ENCODE results near the gene CPEB1. TPM values are rescaled to one million over a fixed set of nuclear protein-coding genes. Genes with fewer than 3 reads are reported as not detected.

CPEB1 gene
- polyA plus RNA-seq: 1 to 10 TPM in 1 of 4 donors, under 1 TPM in 2, not detected in 1; 0.27 to 2.8 (median 0.50) TPM
- long read RNA-seq, donor 1: 0 reads
- long read RNA-seq, donor 2: 0 reads
- long read RNA-seq, donor 3, partial matches to known transcripts: 0 of 1 reads
- long read RNA-seq, donor 3, other reads (novel, unspliced or antisense): 0 of 1 reads
- long read RNA-seq, donor 4: 0 reads
- long read RNA-seq, donor 5: 0 reads
- long read RNA-seq, donor 6: 0 reads
- long read RNA-seq, donor 7: 0 reads
- long read RNA-seq, donor 8: 0 reads
- long read RNA-seq, donor 9: 0 reads
- long read RNA-seq, donor 10: 0 reads

GRCh38 chr15:82647045-82647834, at the start of gene CPEB1:
CPEB1 (minus strand) TSS chr15:82647363; CDS start chr15:82628459, 18,904 bp downstream.
- FAIRE-seq (no peak), DNase-seq (peak in 1 of 2 donors; percentile 38)
- Histone ChIP-seq H3K9me3 (ENCODE audit: control insufficient read depth in 2 of 2, insufficient read depth in 1 of 2, low read depth in 1 of 2, low read length in 1 of 2) (peaks cover 0 to 5% of the 10 kb centered on the region in 2 donors), H3K27me3 (ENCODE audit: control insufficient read depth in 3 of 3, insufficient read depth in 3 of 3, low read length in 3 of 3) (peaks cover 14 to 58% (median 21%) of the 10 kb centered on the region in 3 donors), H3K27ac (ENCODE audit: low read depth in 1 of 3, low read length in 2 of 3) (no peak within 1 kb of the TSS), H3K36me3 (ENCODE audit: control insufficient read depth in 3 of 3, insufficient read depth in 2 of 3, low read depth in 1 of 3, low read length in 3 of 3) (no peaks in the 10 kb centered on the region), H3K4me1 (ENCODE audit: control insufficient read depth in 3 of 3, insufficient read depth in 2 of 3, low read depth in 1 of 3, low read length in 2 of 3) (peaks cover 0 to 8% (median 0%) of the 10 kb centered on the region in 3 donors), H3K4me3 (ENCODE audit: low read depth in 1 of 3, low read length in 3 of 3) (peak within 1 kb of the TSS in 2 of 3 donors; percentile 34 to 58)
- 10 to 19% (median 19%) methylated on average over 75 to 96 of the region's 96 CpGs for WGBS, 3 donors

GRCh38 chr15:82692171-82692570, 45.0 kb upstream of the CPEB1 start:
- FAIRE-seq (no peak), DNase-seq (no peak)
- Histone ChIP-seq H3K9me3 (ENCODE audit: control insufficient read depth in 2 of 2, insufficient read depth in 1 of 2, low read depth in 1 of 2, low read length in 1 of 2) (peaks cover 0 to 2% of the 10 kb centered on the region in 2 donors), H3K4me1 (ENCODE audit: control insufficient read depth in 3 of 3, insufficient read depth in 2 of 3, low read depth in 1 of 3, low read length in 2 of 3) (no peaks in the 10 kb centered on the region), H3K36me3 (ENCODE audit: control insufficient read depth in 3 of 3, insufficient read depth in 2 of 3, low read depth in 1 of 3, low read length in 3 of 3) (no peaks in the 10 kb centered on the region), H3K4me3 (ENCODE audit: low read depth in 1 of 3, low read length in 3 of 3) (no peak overlapping the region), H3K27ac (ENCODE audit: low read depth in 1 of 3, low read length in 2 of 3) (no peak overlapping the region), H3K27me3 (ENCODE audit: control insufficient read depth in 3 of 3, insufficient read depth in 3 of 3, low read length in 3 of 3) (peaks cover 0 to 2% (median 0%) of the 10 kb centered on the region in 3 donors)
- 89 to 95% (median 93%) methylated on average over 23 of the region's 23 CpGs for WGBS, 3 donors

- H3K27me3 ChIP-seq (ENCODE audit: control insufficient read depth in 3 of 3, insufficient read depth in 3 of 3, low read length in 3 of 3): peaks cover 0 to 2% (median 0%) of the 10 kb centered on the region in 3 donors
- no peak overlapping the region for H3K27ac ChIP-seq (ENCODE audit: low read depth in 1 of 3, low read length in 2 of 3)
- 93 to 97% (median 94%) methylated on average over 8 of the region's 8 CpGs for WGBS, 3 donors
- FAIRE-seq: no peak
- H3K4me3 ChIP-seq (ENCODE audit: low read depth in 1 of 3, low read length in 3 of 3): no peak overlapping the region
- peaks cover 0 to 2% of the 10 kb centered on the region in 2 donors for H3K9me3 ChIP-seq (ENCODE audit: control insufficient read depth in 2 of 2, insufficient read depth in 1 of 2, low read depth in 1 of 2, low read length in 1 of 2)
- DNase-seq: no peak
- no peaks in the 10 kb centered on the region for H3K4me1 ChIP-seq (ENCODE audit: control insufficient read depth in 3 of 3, insufficient read depth in 2 of 3, low read depth in 1 of 3, low read length in 2 of 3)
- no peaks in the 10 kb centered on the region for H3K36me3 ChIP-seq (ENCODE audit: control insufficient read depth in 3 of 3, insufficient read depth in 2 of 3, low read depth in 1 of 3, low read length in 3 of 3)
Measured at GRCh38 chr15:82689147-82689546, 42.0 kb upstream of the CPEB1 start.

- WGBS, 3 donors: 85 to 86% (median 86%) methylated on average over 10 of the region's 10 CpGs
- Histone ChIP-seq H3K27ac (ENCODE audit: low read depth in 1 of 3, low read length in 2 of 3) (no peak overlapping the region), H3K36me3 (ENCODE audit: control insufficient read depth in 3 of 3, insufficient read depth in 2 of 3, low read depth in 1 of 3, low read length in 3 of 3) (no peaks in the 10 kb centered on the region), H3K9me3 (ENCODE audit: control insufficient read depth in 2 of 2, insufficient read depth in 1 of 2, low read depth in 1 of 2, low read length in 1 of 2) (peaks cover 0 to 2% of the 10 kb centered on the region in 2 donors), H3K4me1 (ENCODE audit: control insufficient read depth in 3 of 3, insufficient read depth in 2 of 3, low read depth in 1 of 3, low read length in 2 of 3) (no peaks in the 10 kb centered on the region), H3K27me3 (ENCODE audit: control insufficient read depth in 3 of 3, insufficient read depth in 3 of 3, low read length in 3 of 3) (peaks cover 0 to 2% (median 0%) of the 10 kb centered on the region in 3 donors), H3K4me3 (ENCODE audit: low read depth in 1 of 3, low read length in 3 of 3) (no peak overlapping the region)
- FAIRE-seq: no peak
- DNase-seq: no peak
Measured at GRCh38 chr15:82688691-82689090, 41.5 kb upstream of the CPEB1 start.

- Histone ChIP-seq H3K36me3 (ENCODE audit: control insufficient read depth in 3 of 3, insufficient read depth in 2 of 3, low read depth in 1 of 3, low read length in 3 of 3) (no peaks in the 10 kb centered on the region), H3K27ac (ENCODE audit: low read depth in 1 of 3, low read length in 2 of 3) (no peak overlapping the region), H3K4me3 (ENCODE audit: low read depth in 1 of 3, low read length in 3 of 3) (peak overlapping the region in 1 of 3 donors; percentile 75), H3K9me3 (ENCODE audit: control insufficient read depth in 2 of 2, insufficient read depth in 1 of 2, low read depth in 1 of 2, low read length in 1 of 2) (no peaks in the 10 kb centered on the region), H3K27me3 (ENCODE audit: control insufficient read depth in 3 of 3, insufficient read depth in 3 of 3, low read length in 3 of 3) (peaks cover 0 to 9% (median 5%) of the 10 kb centered on the region in 3 donors), H3K4me1 (ENCODE audit: control insufficient read depth in 3 of 3, insufficient read depth in 2 of 3, low read depth in 1 of 3, low read length in 2 of 3) (peaks cover 0 to 4% (median 0%) of the 10 kb centered on the region in 3 donors)
- FAIRE-seq (no peak), DNase-seq (no peak)
- WGBS, 3 donors: 88 to 94% (median 91%) methylated on average over 10 of the region's 10 CpGs
Measured at GRCh38 chr15:82681371-82681770, 34.2 kb upstream of the CPEB1 start.

- H3K27ac ChIP-seq (ENCODE audit: low read depth in 1 of 3, low read length in 2 of 3): peak overlapping the region in 1 of 3 donors; percentile 38
- WGBS, 3 donors: 2 to 6% (median 4%) methylated on average over 57 to 76 of the region's 76 CpGs
- FAIRE-seq: no peak
Measured at GRCh38 chr15:82680200-82681102, 33.3 kb upstream of the CPEB1 start.

GRCh38 chr15:82679626-82680199, 32.5 kb upstream of the CPEB1 start:
- WGBS, 3 donors: 26 to 30% (median 28%) methylated on average over 18 to 19 of the region's 19 CpGs
- Histone ChIP-seq H3K4me3 (ENCODE audit: low read depth in 1 of 3, low read length in 3 of 3) (peak overlapping the region in 2 of 3 donors; percentile 43 to 75), H3K4me1 (ENCODE audit: control insufficient read depth in 3 of 3, insufficient read depth in 2 of 3, low read depth in 1 of 3, low read length in 2 of 3) (peaks cover 0 to 4% (median 0%) of the 10 kb centered on the region in 3 donors), H3K27ac (ENCODE audit: low read depth in 1 of 3, low read length in 2 of 3) (no peak overlapping the region), H3K9me3 (ENCODE audit: control insufficient read depth in 2 of 2, insufficient read depth in 1 of 2, low read depth in 1 of 2, low read length in 1 of 2) (no peaks in the 10 kb centered on the region), H3K27me3 (ENCODE audit: control insufficient read depth in 3 of 3, insufficient read depth in 3 of 3, low read length in 3 of 3) (peaks cover 0 to 9% (median 5%) of the 10 kb centered on the region in 3 donors), H3K36me3 (ENCODE audit: control insufficient read depth in 3 of 3, insufficient read depth in 2 of 3, low read depth in 1 of 3, low read length in 3 of 3) (no peaks in the 10 kb centered on the region)
- DNase-seq (no peak), FAIRE-seq (no peak)

More at GRCh38 chr15:82680200-82681102, 33.3 kb upstream of the CPEB1 start:
- Histone ChIP-seq H3K27me3 (ENCODE audit: control insufficient read depth in 3 of 3, insufficient read depth in 3 of 3, low read length in 3 of 3) (peaks cover 0 to 9% (median 5%) of the 10 kb centered on the region in 3 donors), H3K36me3 (ENCODE audit: control insufficient read depth in 3 of 3, insufficient read depth in 2 of 3, low read depth in 1 of 3, low read length in 3 of 3) (no peaks in the 10 kb centered on the region), H3K4me1 (ENCODE audit: control insufficient read depth in 3 of 3, insufficient read depth in 2 of 3, low read depth in 1 of 3, low read length in 2 of 3) (peaks cover 0 to 4% (median 0%) of the 10 kb centered on the region in 3 donors), H3K9me3 (ENCODE audit: control insufficient read depth in 2 of 2, insufficient read depth in 1 of 2, low read depth in 1 of 2, low read length in 1 of 2) (no peaks in the 10 kb centered on the region), H3K4me3 (ENCODE audit: low read depth in 1 of 3, low read length in 3 of 3) (peak overlapping the region in 2 of 3 donors; percentile 43 to 75)
- DNase-seq: peak; percentile 68 to 87
